Right kidney (tissue), 1 donor: ENCODE measurements around the gene ARHGAP12.

ENCODE experiments used
- DNase-seq: peaks from one replicate; pipeline ENCODE4 v3.0.0-alpha.2; 2016

ARHGAP12 gene

GRCh38 chr10:31949266-31949665 is 20.6 kb upstream of the ARHGAP12 start:
- no peak for DNase-seq

- no peak for DNase-seq
These were observed 19.4 kb upstream of the ARHGAP12 start for GRCh38 chr10:31948021-31948420.

- DNase-seq = no peak
These were observed 18.7 kb upstream of the ARHGAP12 start for GRCh38 chr10:31947144-31947926.

GRCh38 chr10:31945392-31945791 is 16.8 kb upstream of the ARHGAP12 start:
- no peak for DNase-seq

GRCh38 chr10:31944071-31944433 is 15.4 kb upstream of the ARHGAP12 start:
- DNase-seq = no peak

GRCh38 chr10:31942892-31943291 is 14.3 kb upstream of the ARHGAP12 start:
- no peak for DNase-seq

- DNase-seq = no peak
These were observed 13.8 kb upstream of the ARHGAP12 start for GRCh38 chr10:31942435-31942834.

GRCh38 chr10:31940839-31941653 is 12.4 kb upstream of the ARHGAP12 start:
- no peak for DNase-seq

- DNase-seq = no peak
These were observed 11.4 kb upstream of the ARHGAP12 start for GRCh38 chr10:31939797-31940708.

GRCh38 chr10:31937371-31937770 is 8.7 kb upstream of the ARHGAP12 start:
- no peak for DNase-seq

- DNase-seq = no peak
These were observed 8.3 kb upstream of the ARHGAP12 start for GRCh38 chr10:31936933-31937332.

GRCh38 chr10:31936086-31936485 is 7.5 kb upstream of the ARHGAP12 start:
- no peak for DNase-seq

GRCh38 chr10:31935678-31936077 is 7.0 kb upstream of the ARHGAP12 start:
- no peak for DNase-seq

- no peak for DNase-seq
These were observed 4.2 kb upstream of the ARHGAP12 start for GRCh38 chr10:31932838-31933237.

GRCh38 chr10:31930856-31931255 is 2.2 kb upstream of the ARHGAP12 start:
- DNase-seq = no peak

- no peak for DNase-seq
These were observed 1.6 kb upstream of the ARHGAP12 start for GRCh38 chr10:31930023-31930751.

GRCh38 chr10:31929261-31930022 is 811 bp upstream of the ARHGAP12 start:
- no peak for DNase-seq

- DNase-seq = peak; percentile 85
These were observed 615 bp downstream of the ARHGAP12 start for GRCh38 chr10:31927884-31928548.

GRCh38 chr10:31927565-31927883 is 1.1 kb downstream of the ARHGAP12 start:
- DNase-seq = no peak

- peak; percentile 9 for DNase-seq
These were observed 1.7 kb downstream of the ARHGAP12 start for GRCh38 chr10:31926765-31927564.
